HG02798 (cell line): Measurements from ENCODE around the gene GRAMD2A.
A peak's percentile ranks its signal among the peaks of the same experiment; 100 is the strongest.

ENCODE experiments used
- ATAC-seq: cut with Tn5 transposase; IDR thresholded peaks from one replicate; pipeline ENCODE4 v1.9.1; 2021; ENCODE audit warnings: mild to moderate bottlenecking; ENCODE audit not compliant: unreplicated experiment, poor library complexity

Gene GRAMD2A

GRCh38 chr15:72141171-72142084 lies 56.2 kb downstream of the GRAMD2A start:
- peak; percentile 98 for ATAC-seq

- no peak for ATAC-seq
Measured at GRCh38 chr15:72140088-72140487, 57.5 kb downstream of the GRAMD2A start.

- no peak for ATAC-seq
Measured at GRCh38 chr15:72139667-72140066, 57.9 kb downstream of the GRAMD2A start.

- no peak for ATAC-seq
Measured at GRCh38 chr15:72136170-72137051, 61.2 kb downstream of the GRAMD2A start.

- no peak for ATAC-seq
Measured at GRCh38 chr15:72135719-72136118, 61.9 kb downstream of the GRAMD2A start.

GRCh38 chr15:72133211-72133610 lies 64.4 kb downstream of the GRAMD2A start:
- no peak for ATAC-seq

GRCh38 chr15:72131922-72132321 lies 65.7 kb downstream of the GRAMD2A start:
- no peak for ATAC-seq

GRCh38 chr15:72130272-72130671 lies 67.3 kb downstream of the GRAMD2A start:
- no peak for ATAC-seq

- no peak for ATAC-seq
Measured at GRCh38 chr15:72128359-72128758, 69.2 kb downstream of the GRAMD2A start.

- ATAC-seq: no peak
Measured at GRCh38 chr15:72127724-72128322, 69.8 kb downstream of the GRAMD2A start.

GRCh38 chr15:72124218-72124617 lies 73.4 kb downstream of the GRAMD2A start:
- ATAC-seq: no peak

- ATAC-seq: peak; percentile 79
Measured at GRCh38 chr15:72118017-72118978, 79.3 kb downstream of the GRAMD2A start, which contains the start of the genes MYO9A and SENP8. TSS of gene MYO9A (minus strand) at chr15:72118150. CDS start at chr15:72046563, 71,587 bp downstream. TSS of gene SENP8 (plus strand) at chr15:72118403. CDS start at chr15:72139624, 21,221 bp downstream.

- ATAC-seq: peak; percentile 72
Measured at GRCh38 chr15:72117486-72118016, 80.0 kb downstream of the GRAMD2A start.

- ATAC-seq: peak; percentile 2
Measured at GRCh38 chr15:72116731-72117485, 80.7 kb downstream of the GRAMD2A start.

GRCh38 chr15:72113347-72114031 lies 84.1 kb downstream of the GRAMD2A start:
- ATAC-seq: no peak

- ATAC-seq: no peak
Measured at GRCh38 chr15:72112805-72113204, 84.8 kb downstream of the GRAMD2A start.

- no peak for ATAC-seq
Measured at GRCh38 chr15:72112116-72112515, 85.5 kb downstream of the GRAMD2A start.

- ATAC-seq: no peak
Measured at GRCh38 chr15:72110355-72110754, 87.2 kb downstream of the GRAMD2A start.
